WTC11 (cell line): Measurements from ENCODE around the gene CPEB1. TPM values are rescaled to one million over a fixed set of nuclear protein-coding genes. Genes with fewer than 3 reads are reported as not detected.

Experiments used
- ATF1 ChIP-seq: sonication (generic); formaldehyde crosslinking; IDR thresholded peaks from 2 replicates; pipeline ENCODE4 v1.8.1; 2023; ENCODE audit warnings: mild to moderate bottlenecking, moderate library complexity, missing genetic modification reagents
- EMX1 ChIP-seq: fragments of 250-450 bp; sonication (Bioruptor Pico); IDR thresholded peaks from 2 replicates; pipeline ENCODE4 v1.8.0; 2021; ENCODE audit warnings: mild to moderate bottlenecking
- IRF2 ChIP-seq: sonication (generic); formaldehyde crosslinking; IDR thresholded peaks from 2 replicates; pipeline ENCODE4 v1.8.0; 2022; ENCODE audit warnings: low read depth, missing genetic modification reagents, borderline replicate concordance
- KAT7 ChIP-seq: sonication (generic); formaldehyde crosslinking; IDR thresholded peaks from 2 replicates; pipeline ENCODE4 v1.8.1; 2023; ENCODE audit warnings: missing genetic modification reagents, mild to moderate bottlenecking, borderline replicate concordance
- NFATC4 ChIP-seq: fragments of 250-450 bp; sonication (Bioruptor Pico); IDR thresholded peaks from 2 replicates; pipeline ENCODE4 v1.9.0; 2021; ENCODE audit warnings: mild to moderate bottlenecking
- NR2C2 ChIP-seq: sonication (generic); formaldehyde crosslinking; IDR thresholded peaks from 2 replicates; pipeline ENCODE4 v1.8.0; 2022; ENCODE audit warnings: mild to moderate bottlenecking, missing genetic modification reagents
- NR3C1 ChIP-seq: sonication (generic); formaldehyde crosslinking; conservative IDR thresholded peaks from 2 replicates; pipeline ENCODE4 v1.8.1; 2023; ENCODE audit warnings: low read depth, mild to moderate bottlenecking, missing genetic modification reagents
- RORB ChIP-seq: fragments of 250-450 bp; sonication (Bioruptor Pico); IDR thresholded peaks from 2 replicates; pipeline ENCODE4 v1.9.0; 2021; ENCODE audit warnings: mild to moderate bottlenecking
- SMAD3 ChIP-seq: sonication (generic); formaldehyde crosslinking; IDR thresholded peaks from 2 replicates; pipeline ENCODE4 v1.8.0; 2022; ENCODE audit warnings: missing genetic modification reagents, mild to moderate bottlenecking, borderline replicate concordance
- SP1 ChIP-seq: sonication (generic); formaldehyde crosslinking; conservative IDR thresholded peaks from 2 replicates; pipeline ENCODE4 v1.8.1; 2022; ENCODE audit warnings: missing genetic modification reagents
- TCF7 ChIP-seq: sonication (generic); formaldehyde crosslinking; IDR thresholded peaks from 2 replicates; pipeline ENCODE4 v1.8.0; 2022; ENCODE audit warnings: mild to moderate bottlenecking, low read depth, missing genetic modification reagents, moderate library complexity
- ZNF138 ChIP-seq: sonication (generic); formaldehyde crosslinking; conservative IDR thresholded peaks from 2 replicates; pipeline ENCODE4 v1.8.1; 2022; ENCODE audit warnings: mild to moderate bottlenecking, moderate library complexity, missing genetic modification reagents
- ZNF219 ChIP-seq: sonication (generic); formaldehyde crosslinking; IDR thresholded peaks from 2 replicates; pipeline ENCODE4 v1.8.0; 2023; ENCODE audit warnings: missing genetic modification reagents, mild to moderate bottlenecking, borderline replicate concordance
- total RNA-seq: library from RNA; stranded (reverse); gene quantifications from 3 replicates; pipeline ENCODE4 v1.2.3, GENCODE V29; 2021
- TF ChIP-seq, protein P1 (sequence below): sonication (generic); formaldehyde crosslinking; IDR thresholded peaks from 2 replicates; pipeline ENCODE4 v1.8.0; 2023; ENCODE audit warnings: missing genetic modification reagents, mild to moderate bottlenecking, borderline replicate concordance
- TF ChIP-seq, protein P2 (sequence below): fragments of 250-450 bp; sonication (Bioruptor Pico); conservative IDR thresholded peaks from 2 replicates; pipeline ENCODE4 v1.9.0; 2021; ENCODE audit warnings: mild to moderate bottlenecking
- TF ChIP-seq, protein P3 (sequence below): sonication (generic); formaldehyde crosslinking; IDR thresholded peaks from 2 replicates; pipeline ENCODE4 v1.8.1; 2023; ENCODE audit warnings: mild to moderate bottlenecking, missing genetic modification reagents, borderline replicate concordance
- TF ChIP-seq, protein P4 (sequence below): sonication (generic); formaldehyde crosslinking; IDR thresholded peaks from 2 replicates; pipeline ENCODE4 v1.8.0; 2022; ENCODE audit warnings: mild to moderate bottlenecking, missing genetic modification reagents
- TF ChIP-seq, protein P5 (sequence below): sonication (generic); formaldehyde crosslinking; IDR thresholded peaks from 2 replicates; pipeline ENCODE4 v1.8.1; 2023; ENCODE audit warnings: mild to moderate bottlenecking, missing genetic modification reagents, moderate library complexity
- TF ChIP-seq, protein P6 (sequence below): sonication (generic); formaldehyde crosslinking; IDR thresholded peaks from 2 replicates; pipeline ENCODE4 v1.8.1; 2023; ENCODE audit warnings: mild to moderate bottlenecking, missing genetic modification reagents
- TF ChIP-seq, protein P7 (sequence below): sonication (generic); formaldehyde crosslinking; IDR thresholded peaks from 2 replicates; pipeline ENCODE4 v1.8.1; 2022; ENCODE audit warnings: mild to moderate bottlenecking, moderate library complexity, missing genetic modification reagents

Gene CPEB1
- total RNA-seq, 1 experiment from 2014 or later = 2.5 TPM

DNA sequence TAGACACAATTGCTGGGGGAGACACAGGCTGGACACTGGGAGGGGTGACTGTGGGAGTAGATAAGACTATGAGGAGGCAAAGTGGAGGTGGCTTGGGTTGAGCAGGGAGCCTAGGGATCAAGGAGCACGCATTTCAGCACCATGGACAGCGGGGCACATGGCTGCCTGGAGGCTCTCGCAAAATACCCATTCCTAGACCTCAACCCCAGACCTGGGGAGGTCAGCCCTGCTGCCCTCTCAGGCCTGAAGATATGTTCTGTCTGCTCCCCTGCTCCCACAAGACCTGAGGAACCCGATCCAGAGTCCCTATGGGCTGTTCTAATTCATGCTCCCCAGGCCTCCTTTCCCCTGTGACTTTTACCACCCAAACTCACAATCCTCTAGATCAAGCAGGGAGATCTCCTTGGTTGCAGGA lies 16.0 kb upstream of the CPEB1 start (continued):
- TF ChIP-seq, protein P1, sequence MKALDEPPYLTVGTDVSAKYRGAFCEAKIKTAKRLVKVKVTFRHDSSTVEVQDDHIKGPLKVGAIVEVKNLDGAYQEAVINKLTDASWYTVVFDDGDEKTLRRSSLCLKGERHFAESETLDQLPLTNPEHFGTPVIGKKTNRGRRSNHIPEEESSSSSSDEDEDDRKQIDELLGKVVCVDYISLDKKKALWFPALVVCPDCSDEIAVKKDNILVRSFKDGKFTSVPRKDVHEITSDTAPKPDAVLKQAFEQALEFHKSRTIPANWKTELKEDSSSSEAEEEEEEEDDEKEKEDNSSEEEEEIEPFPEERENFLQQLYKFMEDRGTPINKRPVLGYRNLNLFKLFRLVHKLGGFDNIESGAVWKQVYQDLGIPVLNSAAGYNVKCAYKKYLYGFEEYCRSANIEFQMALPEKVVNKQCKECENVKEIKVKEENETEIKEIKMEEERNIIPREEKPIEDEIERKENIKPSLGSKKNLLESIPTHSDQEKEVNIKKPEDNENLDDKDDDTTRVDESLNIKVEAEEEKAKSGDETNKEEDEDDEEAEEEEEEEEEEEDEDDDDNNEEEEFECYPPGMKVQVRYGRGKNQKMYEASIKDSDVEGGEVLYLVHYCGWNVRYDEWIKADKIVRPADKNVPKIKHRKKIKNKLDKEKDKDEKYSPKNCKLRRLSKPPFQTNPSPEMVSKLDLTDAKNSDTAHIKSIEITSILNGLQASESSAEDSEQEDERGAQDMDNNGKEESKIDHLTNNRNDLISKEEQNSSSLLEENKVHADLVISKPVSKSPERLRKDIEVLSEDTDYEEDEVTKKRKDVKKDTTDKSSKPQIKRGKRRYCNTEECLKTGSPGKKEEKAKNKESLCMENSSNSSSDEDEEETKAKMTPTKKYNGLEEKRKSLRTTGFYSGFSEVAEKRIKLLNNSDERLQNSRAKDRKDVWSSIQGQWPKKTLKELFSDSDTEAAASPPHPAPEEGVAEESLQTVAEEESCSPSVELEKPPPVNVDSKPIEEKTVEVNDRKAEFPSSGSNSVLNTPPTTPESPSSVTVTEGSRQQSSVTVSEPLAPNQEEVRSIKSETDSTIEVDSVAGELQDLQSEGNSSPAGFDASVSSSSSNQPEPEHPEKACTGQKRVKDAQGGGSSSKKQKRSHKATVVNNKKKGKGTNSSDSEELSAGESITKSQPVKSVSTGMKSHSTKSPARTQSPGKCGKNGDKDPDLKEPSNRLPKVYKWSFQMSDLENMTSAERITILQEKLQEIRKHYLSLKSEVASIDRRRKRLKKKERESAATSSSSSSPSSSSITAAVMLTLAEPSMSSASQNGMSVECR (CRISPR knock-in tag) = peak; percentile 94
- TF ChIP-seq, protein P2, sequence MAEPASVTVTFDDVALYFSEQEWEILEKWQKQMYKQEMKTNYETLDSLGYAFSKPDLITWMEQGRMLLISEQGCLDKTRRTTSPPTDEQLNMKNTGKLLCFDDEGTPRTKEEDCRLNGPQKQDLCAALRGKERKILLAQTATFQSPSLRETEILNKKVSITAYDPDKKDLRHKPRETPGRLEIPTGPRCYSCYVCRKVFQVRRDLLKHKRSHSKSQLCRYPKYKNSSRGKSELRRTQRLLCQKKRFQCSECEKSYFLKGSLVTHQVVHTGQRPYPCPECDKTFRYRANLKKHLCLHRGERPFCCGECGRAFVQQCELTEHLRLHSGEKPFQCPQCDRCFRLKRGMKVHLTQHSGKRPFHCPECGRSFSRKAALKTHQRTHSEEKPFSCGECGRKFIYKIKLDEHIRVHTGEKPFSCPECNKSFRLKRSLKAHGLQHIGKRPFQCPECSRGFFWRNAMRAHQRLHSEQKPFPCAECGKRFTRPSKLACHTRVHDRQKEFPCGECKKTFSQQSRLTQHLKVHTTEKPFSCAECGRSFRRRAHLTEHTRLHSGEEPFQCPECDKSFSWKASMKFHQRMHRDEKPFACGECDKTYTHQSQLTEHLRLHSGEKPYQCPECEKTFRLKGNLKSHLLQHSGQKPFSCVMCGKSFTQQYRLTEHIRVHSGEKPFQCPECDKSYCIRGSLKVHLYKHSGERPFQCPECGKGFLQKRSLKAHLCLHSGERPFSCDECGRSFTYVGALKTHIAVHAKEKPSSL (CRISPR knock-in tag) = no peak
- no peak for TF ChIP-seq NFATC4
- TF ChIP-seq EMX1 = no peak
- 0 out of 2 replicates have a peak, but pooled peaks have one; percentile 80 for TF ChIP-seq ZNF219 (CRISPR knock-in tag)
- TF ChIP-seq, protein P3, sequence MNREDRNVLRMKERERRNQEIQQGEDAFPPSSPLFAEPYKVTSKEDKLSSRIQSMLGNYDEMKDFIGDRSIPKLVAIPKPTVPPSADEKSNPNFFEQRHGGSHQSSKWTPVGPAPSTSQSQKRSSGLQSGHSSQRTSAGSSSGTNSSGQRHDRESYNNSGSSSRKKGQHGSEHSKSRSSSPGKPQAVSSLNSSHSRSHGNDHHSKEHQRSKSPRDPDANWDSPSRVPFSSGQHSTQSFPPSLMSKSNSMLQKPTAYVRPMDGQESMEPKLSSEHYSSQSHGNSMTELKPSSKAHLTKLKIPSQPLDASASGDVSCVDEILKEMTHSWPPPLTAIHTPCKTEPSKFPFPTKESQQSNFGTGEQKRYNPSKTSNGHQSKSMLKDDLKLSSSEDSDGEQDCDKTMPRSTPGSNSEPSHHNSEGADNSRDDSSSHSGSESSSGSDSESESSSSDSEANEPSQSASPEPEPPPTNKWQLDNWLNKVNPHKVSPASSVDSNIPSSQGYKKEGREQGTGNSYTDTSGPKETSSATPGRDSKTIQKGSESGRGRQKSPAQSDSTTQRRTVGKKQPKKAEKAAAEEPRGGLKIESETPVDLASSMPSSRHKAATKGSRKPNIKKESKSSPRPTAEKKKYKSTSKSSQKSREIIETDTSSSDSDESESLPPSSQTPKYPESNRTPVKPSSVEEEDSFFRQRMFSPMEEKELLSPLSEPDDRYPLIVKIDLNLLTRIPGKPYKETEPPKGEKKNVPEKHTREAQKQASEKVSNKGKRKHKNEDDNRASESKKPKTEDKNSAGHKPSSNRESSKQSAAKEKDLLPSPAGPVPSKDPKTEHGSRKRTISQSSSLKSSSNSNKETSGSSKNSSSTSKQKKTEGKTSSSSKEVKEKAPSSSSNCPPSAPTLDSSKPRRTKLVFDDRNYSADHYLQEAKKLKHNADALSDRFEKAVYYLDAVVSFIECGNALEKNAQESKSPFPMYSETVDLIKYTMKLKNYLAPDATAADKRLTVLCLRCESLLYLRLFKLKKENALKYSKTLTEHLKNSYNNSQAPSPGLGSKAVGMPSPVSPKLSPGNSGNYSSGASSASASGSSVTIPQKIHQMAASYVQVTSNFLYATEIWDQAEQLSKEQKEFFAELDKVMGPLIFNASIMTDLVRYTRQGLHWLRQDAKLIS (CRISPR knock-in tag) = no peak
- TF ChIP-seq ZNF138 (CRISPR knock-in tag) = no peak
- TF ChIP-seq IRF2 (CRISPR knock-in tag) = no peak
- TF ChIP-seq NR2C2 (CRISPR knock-in tag) = no peak
- no peak for TF ChIP-seq ATF1 (CRISPR knock-in tag)
- peak; percentile 69; the same call in 1 of the 2 replicates for TF ChIP-seq TCF7 (CRISPR knock-in tag)
- TF ChIP-seq NR3C1 (CRISPR knock-in tag) = no peak
- peak; percentile 54 for TF ChIP-seq SP1 (CRISPR knock-in tag)
- no peak for TF ChIP-seq KAT7 (CRISPR knock-in tag)
- TF ChIP-seq, protein P4, sequence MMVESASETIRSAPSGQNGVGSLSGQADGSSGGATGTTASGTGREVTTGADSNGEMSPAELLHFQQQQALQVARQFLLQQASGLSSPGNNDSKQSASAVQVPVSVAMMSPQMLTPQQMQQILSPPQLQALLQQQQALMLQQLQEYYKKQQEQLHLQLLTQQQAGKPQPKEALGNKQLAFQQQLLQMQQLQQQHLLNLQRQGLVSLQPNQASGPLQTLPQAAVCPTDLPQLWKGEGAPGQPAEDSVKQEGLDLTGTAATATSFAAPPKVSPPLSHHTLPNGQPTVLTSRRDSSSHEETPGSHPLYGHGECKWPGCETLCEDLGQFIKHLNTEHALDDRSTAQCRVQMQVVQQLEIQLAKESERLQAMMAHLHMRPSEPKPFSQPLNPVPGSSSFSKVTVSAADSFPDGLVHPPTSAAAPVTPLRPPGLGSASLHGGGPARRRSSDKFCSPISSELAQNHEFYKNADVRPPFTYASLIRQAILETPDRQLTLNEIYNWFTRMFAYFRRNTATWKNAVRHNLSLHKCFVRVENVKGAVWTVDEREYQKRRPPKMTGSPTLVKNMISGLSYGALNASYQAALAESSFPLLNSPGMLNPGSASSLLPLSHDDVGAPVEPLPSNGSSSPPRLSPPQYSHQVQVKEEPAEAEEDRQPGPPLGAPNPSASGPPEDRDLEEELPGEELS (CRISPR knock-in tag) = peak; percentile 95
- TF ChIP-seq, protein P5, sequence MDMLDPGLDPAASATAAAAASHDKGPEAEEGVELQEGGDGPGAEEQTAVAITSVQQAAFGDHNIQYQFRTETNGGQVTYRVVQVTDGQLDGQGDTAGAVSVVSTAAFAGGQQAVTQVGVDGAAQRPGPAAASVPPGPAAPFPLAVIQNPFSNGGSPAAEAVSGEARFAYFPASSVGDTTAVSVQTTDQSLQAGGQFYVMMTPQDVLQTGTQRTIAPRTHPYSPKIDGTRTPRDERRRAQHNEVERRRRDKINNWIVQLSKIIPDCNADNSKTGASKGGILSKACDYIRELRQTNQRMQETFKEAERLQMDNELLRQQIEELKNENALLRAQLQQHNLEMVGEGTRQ = peak; percentile 45
- peak; percentile 98 for TF ChIP-seq SMAD3 (CRISPR knock-in tag)
- TF ChIP-seq, protein P6, sequence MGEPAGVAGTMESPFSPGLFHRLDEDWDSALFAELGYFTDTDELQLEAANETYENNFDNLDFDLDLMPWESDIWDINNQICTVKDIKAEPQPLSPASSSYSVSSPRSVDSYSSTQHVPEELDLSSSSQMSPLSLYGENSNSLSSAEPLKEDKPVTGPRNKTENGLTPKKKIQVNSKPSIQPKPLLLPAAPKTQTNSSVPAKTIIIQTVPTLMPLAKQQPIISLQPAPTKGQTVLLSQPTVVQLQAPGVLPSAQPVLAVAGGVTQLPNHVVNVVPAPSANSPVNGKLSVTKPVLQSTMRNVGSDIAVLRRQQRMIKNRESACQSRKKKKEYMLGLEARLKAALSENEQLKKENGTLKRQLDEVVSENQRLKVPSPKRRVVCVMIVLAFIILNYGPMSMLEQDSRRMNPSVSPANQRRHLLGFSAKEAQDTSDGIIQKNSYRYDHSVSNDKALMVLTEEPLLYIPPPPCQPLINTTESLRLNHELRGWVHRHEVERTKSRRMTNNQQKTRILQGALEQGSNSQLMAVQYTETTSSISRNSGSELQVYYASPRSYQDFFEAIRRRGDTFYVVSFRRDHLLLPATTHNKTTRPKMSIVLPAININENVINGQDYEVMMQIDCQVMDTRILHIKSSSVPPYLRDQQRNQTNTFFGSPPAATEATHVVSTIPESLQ (CRISPR knock-in tag) = no peak
- TF ChIP-seq RORB (CRISPR knock-in tag) = no peak
- TF ChIP-seq, protein P7, sequence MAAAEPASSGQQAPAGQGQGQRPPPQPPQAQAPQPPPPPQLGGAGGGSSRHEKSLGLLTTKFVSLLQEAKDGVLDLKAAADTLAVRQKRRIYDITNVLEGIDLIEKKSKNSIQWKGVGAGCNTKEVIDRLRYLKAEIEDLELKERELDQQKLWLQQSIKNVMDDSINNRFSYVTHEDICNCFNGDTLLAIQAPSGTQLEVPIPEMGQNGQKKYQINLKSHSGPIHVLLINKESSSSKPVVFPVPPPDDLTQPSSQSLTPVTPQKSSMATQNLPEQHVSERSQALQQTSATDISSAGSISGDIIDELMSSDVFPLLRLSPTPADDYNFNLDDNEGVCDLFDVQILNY (CRISPR knock-in tag) = no peak
